Measurements from ENCODE around the gene PACS1.

The PACS1 gene

GRCh38 chr11:66263785-66264184, 193.7 kb downstream of the PACS1 start:
- no peak overlapping the region for H3K27ac ChIP-seq
- no peak overlapping the region for H3K4me3 ChIP-seq
- peaks cover 16% of the 10 kb centered on the region for H3K4me1 ChIP-seq
- H4K20me1 ChIP-seq = peaks cover 13% of the 10 kb centered on the region; the same call in 1 of the 2 replicates
- no peak for TF ChIP-seq Cebpa-rat (IDR thresholded peaks at IDR 0.05)
- no peaks in the 10 kb centered on the region for H3K9me3 ChIP-seq
- no peaks in the 10 kb centered on the region for H3K27me3 ChIP-seq
- no peak overlapping the region for H3K9ac ChIP-seq
- H3K36me3 ChIP-seq = peaks cover 71% of the 10 kb centered on the region
- H3K4me2 ChIP-seq = no peak overlapping the region

GRCh38 chr11:66264383-66264782, 194.3 kb downstream of the PACS1 start:
- Histone ChIP-seq H3K27me3 (no peaks in the 10 kb centered on the region), H3K9ac (no peak overlapping the region), H3K4me2 (no peak overlapping the region), H3K4me3 (no peak overlapping the region), H3K4me1 (peaks cover 12% of the 10 kb centered on the region), H3K27ac (no peak overlapping the region), H3K36me3 (peaks cover 68% of the 10 kb centered on the region), H4K20me1 (peaks cover 16% of the 10 kb centered on the region), H3K9me3 (no peaks in the 10 kb centered on the region)
- no peak for TF ChIP-seq Cebpa-rat (IDR thresholded peaks at IDR 0.05)

- H3K27me3 ChIP-seq = no peaks in the 10 kb centered on the region
- peaks cover 62% of the 10 kb centered on the region for H3K36me3 ChIP-seq
- peaks cover 16% of the 10 kb centered on the region for H3K4me1 ChIP-seq
- no peak overlapping the region for H3K9ac ChIP-seq
- H3K9me3 ChIP-seq = no peaks in the 10 kb centered on the region
- peaks cover 22% of the 10 kb centered on the region for H4K20me1 ChIP-seq
- no peak overlapping the region for H3K4me2 ChIP-seq
- H3K4me3 ChIP-seq = no peak overlapping the region
- TF ChIP-seq Cebpa-rat (IDR thresholded peaks at IDR 0.05) = no peak
- H3K27ac ChIP-seq = no peak overlapping the region
These were observed 194.8 kb downstream of the PACS1 start for GRCh38 chr11:66264914-66265313.

GRCh38 chr11:66265531-66266377, 195.7 kb downstream of the PACS1 start:
- H3K4me2 ChIP-seq = no peak overlapping the region
- no peak overlapping the region for H3K4me3 ChIP-seq
- no peaks in the 10 kb centered on the region for H3K9me3 ChIP-seq
- no peak overlapping the region for H3K9ac ChIP-seq
- H3K27ac ChIP-seq = no peak overlapping the region
- H3K4me1 ChIP-seq = peaks cover 24% of the 10 kb centered on the region
- H3K27me3 ChIP-seq = no peaks in the 10 kb centered on the region
- TF ChIP-seq Cebpa-rat (IDR thresholded peaks at IDR 0.05) = no peak
- peaks cover 59% of the 10 kb centered on the region for H3K36me3 ChIP-seq
- peaks cover 30% of the 10 kb centered on the region for H4K20me1 ChIP-seq

DNA sequence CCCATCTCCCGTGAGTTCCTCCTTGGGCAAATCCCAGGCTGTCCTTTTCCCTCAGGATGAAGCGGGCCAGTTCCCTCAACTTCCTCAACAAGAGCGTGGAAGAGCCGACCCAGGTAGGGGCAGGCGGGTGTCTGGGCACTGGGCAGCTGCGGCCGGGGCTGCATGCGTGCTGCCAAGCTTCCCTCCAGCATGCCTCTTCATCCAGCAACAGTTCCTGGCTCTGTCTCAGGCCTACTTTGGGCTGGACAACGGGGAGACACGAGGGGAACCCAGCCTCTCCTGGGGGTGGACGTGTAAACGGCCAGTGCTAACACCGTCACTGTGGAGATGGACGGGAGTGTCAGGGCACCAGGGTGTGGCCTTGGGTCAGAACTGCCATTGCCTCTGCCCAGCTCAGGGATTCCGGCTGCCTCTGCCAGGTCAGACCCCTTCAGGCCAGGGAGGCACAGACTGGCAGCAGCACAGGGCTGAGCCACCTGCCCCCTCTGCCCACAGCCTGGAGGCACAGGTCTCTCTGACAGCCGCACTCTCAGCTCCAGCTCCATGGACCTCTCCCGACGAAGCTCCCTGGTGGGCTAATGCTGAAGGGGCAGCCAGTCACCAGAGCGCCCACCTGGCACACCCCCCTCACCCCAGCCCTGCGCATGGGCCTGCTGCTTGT, 196.4 kb downstream of the PACS1 start:
- H3K27ac ChIP-seq = peak overlapping the region; percentile 63
- TF ChIP-seq Cebpa-rat (IDR thresholded peaks at IDR 0.05) = no peak
- H3K36me3 ChIP-seq = peaks cover 59% of the 10 kb centered on the region
- no peaks in the 10 kb centered on the region for H3K9me3 ChIP-seq
- H3K4me2 ChIP-seq = peak overlapping the region; percentile 98
- H3K27me3 ChIP-seq = no peaks in the 10 kb centered on the region
- H3K4me3 ChIP-seq = peak overlapping the region; percentile 81
- H3K4me1 ChIP-seq = peaks cover 25% of the 10 kb centered on the region
- H3K9ac ChIP-seq = peak overlapping the region; percentile 69
- H4K20me1 ChIP-seq = peaks cover 35% of the 10 kb centered on the region

DNA sequence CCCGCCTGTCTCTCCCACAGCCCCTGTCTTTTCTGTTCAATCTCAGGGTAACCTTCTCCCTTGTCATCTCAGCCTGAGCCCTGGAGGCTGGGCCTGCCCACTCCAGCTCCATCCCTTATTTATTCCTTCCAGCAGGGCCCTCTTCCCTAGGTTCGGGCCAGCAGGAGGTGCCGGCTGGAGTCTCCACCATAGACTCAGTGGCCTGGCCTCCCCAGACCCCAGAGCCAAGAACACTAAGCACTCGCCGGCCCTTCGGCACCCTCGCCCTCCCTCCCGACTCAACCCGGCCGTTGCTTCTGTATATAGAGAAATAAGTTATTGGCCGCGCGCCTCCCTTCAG, 196.9 kb downstream of the PACS1 start:
- H3K27me3 ChIP-seq = no peaks in the 10 kb centered on the region
- H3K36me3 ChIP-seq = peaks cover 59% of the 10 kb centered on the region
- peak overlapping the region; percentile 69 for H3K9ac ChIP-seq
- TF ChIP-seq Cebpa-rat (IDR thresholded peaks at IDR 0.05) = no peak
- peak overlapping the region; percentile 81 for H3K4me3 ChIP-seq
- no peaks in the 10 kb centered on the region for H3K9me3 ChIP-seq
- peak overlapping the region; percentile 63 for H3K27ac ChIP-seq
- H4K20me1 ChIP-seq = peaks cover 35% of the 10 kb centered on the region
- peak overlapping the region; percentile 98 for H3K4me2 ChIP-seq
- H3K4me1 ChIP-seq = peaks cover 25% of the 10 kb centered on the region

- Histone ChIP-seq H4K20me1 (peaks cover 38% of the 10 kb centered on the region), H3K9ac (peak overlapping the region; percentile 92), H3K27ac (peak overlapping the region; percentile 93), H3K36me3 (peaks cover 59% of the 10 kb centered on the region), H3K27me3 (no peaks in the 10 kb centered on the region), H3K4me1 (peaks cover 25% of the 10 kb centered on the region), H3K4me2 (peak overlapping the region; percentile 98), H3K9me3 (no peaks in the 10 kb centered on the region), H3K4me3 (peak overlapping the region; percentile 81)
- TF ChIP-seq Cebpa-rat (IDR thresholded peaks at IDR 0.05) = no peak
These were observed 197.5 kb downstream of the PACS1 start for GRCh38 chr11:66267379-66268243.

- TF ChIP-seq Cebpa-rat (IDR thresholded peaks at IDR 0.05) = no peak
- peaks cover 25% of the 10 kb centered on the region for H3K4me1 ChIP-seq
- H3K4me2 ChIP-seq = peak within 1 kb of the TSS; percentile 98
- peaks cover 46% of the 10 kb centered on the region for H4K20me1 ChIP-seq
- H3K9ac ChIP-seq = peak within 1 kb of the TSS; percentile 92
- H3K9me3 ChIP-seq = no peaks in the 10 kb centered on the region
- H3K27ac ChIP-seq = peak within 1 kb of the TSS; percentile 93
- H3K36me3 ChIP-seq = peaks cover 59% of the 10 kb centered on the region
- no peaks in the 10 kb centered on the region for H3K27me3 ChIP-seq
- peak within 1 kb of the TSS; percentile 81 for H3K4me3 ChIP-seq
These were observed 198.3 kb downstream of the PACS1 start, which contains the start of gene RAB1B for GRCh38 chr11:66268244-66268951. TSS of gene RAB1B (plus strand) at chr11:66268639. CDS start at chr11:66268680, 41 bp downstream.
